ENCODE data around the gene PDLIM1.
"Not testable (repeated sequence)": the region's sequence is repeated elsewhere in the genome, so short reads cannot be mapped to it uniquely, and the experiment has no call there.

PDLIM1 gene

GRCh38 chr10:95229724-95230627 is 60.8 kb downstream of the PDLIM1 start:
- Histone ChIP-seq H3K27me3 (replicated peaks; ENCODE audit: control insufficient read depth, insufficient read depth, low read length) (no peaks in the 10 kb centered on the region), H3K4me3 (replicated peaks; ENCODE audit: low read depth, low read length) (peak overlapping the region; percentile 80), H3K36me3 (ENCODE audit: control insufficient read depth, insufficient read depth, low read length) (peaks cover 14% of the 10 kb centered on the region)
- DNase-seq (ENCODE audit: extremely low read depth, insufficient read length) = no peak
- no peak for TF ChIP-seq CTCF (IDR thresholded peaks at IDR 0.05; ENCODE audit: insufficient read depth, low read length, poor library complexity, severe bottlenecking)

GRCh38 chr10:95228934-95229723 is 61.7 kb downstream of the PDLIM1 start:
- H3K36me3 ChIP-seq (ENCODE audit: control insufficient read depth, insufficient read depth, low read length) = peaks cover 10% of the 10 kb centered on the region
- not testable (repeated sequence) for H3K4me3 ChIP-seq (replicated peaks; ENCODE audit: low read depth, low read length); DNase-seq (ENCODE audit: extremely low read depth, insufficient read length); H3K27me3 ChIP-seq (replicated peaks; ENCODE audit: control insufficient read depth, insufficient read depth, low read length)

GRCh38 chr10:95225136-95225535 is 65.7 kb downstream of the PDLIM1 start:
- DNase-seq (ENCODE audit: extremely low read depth, insufficient read length) = no peak
- H3K27me3 ChIP-seq (replicated peaks; ENCODE audit: control insufficient read depth, insufficient read depth, low read length) = no peaks in the 10 kb centered on the region
- no peak for TF ChIP-seq CTCF (IDR thresholded peaks at IDR 0.05; ENCODE audit: insufficient read depth, low read length, poor library complexity, severe bottlenecking)
- peaks cover 1% of the 10 kb centered on the region; the same call in 1 of the 2 replicates for H3K36me3 ChIP-seq (ENCODE audit: control insufficient read depth, insufficient read depth, low read length)
- no peak overlapping the region for H3K4me3 ChIP-seq (replicated peaks; ENCODE audit: low read depth, low read length)

- TF ChIP-seq CTCF (IDR thresholded peaks at IDR 0.05; ENCODE audit: insufficient read depth, low read length, poor library complexity, severe bottlenecking) = no peak
These were observed 69.7 kb downstream of the PDLIM1 start for GRCh38 chr10:95221124-95221523.

GRCh38 chr10:95220539-95220938 is 70.3 kb downstream of the PDLIM1 start:
- no peak for TF ChIP-seq CTCF (IDR thresholded peaks at IDR 0.05; ENCODE audit: insufficient read depth, low read length, poor library complexity, severe bottlenecking)
- no peaks in the 10 kb centered on the region; the same call in 1 of the 2 replicates for H3K36me3 ChIP-seq (ENCODE audit: control insufficient read depth, insufficient read depth, low read length)

More at GRCh38 chr10:95221124-95221523, 69.7 kb downstream of the PDLIM1 start:
- no peak for DNase-seq (ENCODE audit: extremely low read depth, insufficient read length)
- no peaks in the 10 kb centered on the region; the same call in 1 of the 2 replicates for H3K36me3 ChIP-seq (ENCODE audit: control insufficient read depth, insufficient read depth, low read length)
- H3K4me3 ChIP-seq (replicated peaks; ENCODE audit: low read depth, low read length) = no peak overlapping the region
- H3K27me3 ChIP-seq (replicated peaks; ENCODE audit: control insufficient read depth, insufficient read depth, low read length) = no peaks in the 10 kb centered on the region

GRCh38 chr10:95217476-95217875 is 73.3 kb downstream of the PDLIM1 start:
- H3K36me3 ChIP-seq (ENCODE audit: control insufficient read depth, insufficient read depth, low read length) = no peaks in the 10 kb centered on the region; the same call in 1 of the 2 replicates
- no peak overlapping the region for H3K4me3 ChIP-seq (replicated peaks; ENCODE audit: low read depth, low read length)
- DNase-seq (ENCODE audit: extremely low read depth, insufficient read length) = no peak
- TF ChIP-seq CTCF (IDR thresholded peaks at IDR 0.05; ENCODE audit: insufficient read depth, low read length, poor library complexity, severe bottlenecking) = no peak
- no peaks in the 10 kb centered on the region for H3K27me3 ChIP-seq (replicated peaks; ENCODE audit: control insufficient read depth, insufficient read depth, low read length)

More at GRCh38 chr10:95220539-95220938, 70.3 kb downstream of the PDLIM1 start:
- H3K4me3 ChIP-seq (replicated peaks; ENCODE audit: low read depth, low read length) = no peak overlapping the region
- H3K27me3 ChIP-seq (replicated peaks; ENCODE audit: control insufficient read depth, insufficient read depth, low read length) = no peaks in the 10 kb centered on the region
- no peak for DNase-seq (ENCODE audit: extremely low read depth, insufficient read length)
